Osteocyte (in vitro differentiated cells): ENCODE results near the gene SCLY. TPM values are rescaled to one million over a fixed set of nuclear protein-coding genes. Genes with fewer than 3 reads are reported as not detected.

Experiments
- DNase-seq: peaks from one replicate; pipeline ENCODE4 v3.0.0; 2021; ENCODE audit warnings: mixed read lengths; ENCODE audit not compliant: unreplicated experiment; ENCODE audit errors: extremely low spot score
- H3K27ac Mint-ChIP-seq: one replicate; pipeline ENCODE4 v1.8.0; 2021; ENCODE audit warnings: mild to moderate bottlenecking, mixed read lengths; ENCODE audit not compliant: unreplicated experiment
- H3K27me3 Mint-ChIP-seq: one replicate; pipeline ENCODE4 v1.8.0; 2021; ENCODE audit warnings: mixed read lengths; ENCODE audit not compliant: unreplicated experiment
- H3K36me3 Mint-ChIP-seq: one replicate; pipeline ENCODE4 v1.8.0; 2021; ENCODE audit warnings: mixed read lengths; ENCODE audit not compliant: unreplicated experiment
- H3K4me1 Mint-ChIP-seq: one replicate; pipeline ENCODE4 v1.8.0; 2021; ENCODE audit warnings: mixed read lengths; ENCODE audit not compliant: unreplicated experiment
- H3K4me3 Mint-ChIP-seq: one replicate; pipeline ENCODE4 v1.8.0; 2021; ENCODE audit warnings: mild to moderate bottlenecking, moderate library complexity, mixed read lengths; ENCODE audit not compliant: unreplicated experiment
- H3K9me3 Mint-ChIP-seq: one replicate; pipeline ENCODE4 v1.8.0; 2021; ENCODE audit warnings: mixed read lengths; ENCODE audit not compliant: unreplicated experiment
- CTCF ChIP-seq: fragments of 200-600 bp; sonication (generic); IDR thresholded peaks from 2 replicates; pipeline ENCODE4 v1.5.0; 2021; ENCODE audit warnings: antibody characterized with exemption, mild to moderate bottlenecking, moderate library complexity
- total RNA-seq: library from RNA; stranded (reverse); gene quantifications from 2 replicates; pipeline ENCODE4 v1.2.1, GENCODE V29; 2021

Gene SCLY
- total RNA-seq, 1 donor from 2014 or later: 22.1 TPM

- no peaks in the 10 kb centered on the region for H3K9me3 Mint-ChIP-seq
- H3K36me3 Mint-ChIP-seq: no peaks in the 10 kb centered on the region
- no peak overlapping the region for H3K27ac Mint-ChIP-seq
- no peak overlapping the region for H3K4me3 Mint-ChIP-seq
- no peak for DNase-seq
- H3K4me1 Mint-ChIP-seq: peaks cover 16% of the 10 kb centered on the region
- H3K27me3 Mint-ChIP-seq: no peaks in the 10 kb centered on the region
- no peak for TF ChIP-seq CTCF
These were observed 85.0 kb downstream of the SCLY start for GRCh38 chr2:238145851-238146250.

- H3K4me1 Mint-ChIP-seq: peaks cover 10% of the 10 kb centered on the region
- no peak for DNase-seq
- no peaks in the 10 kb centered on the region for H3K9me3 Mint-ChIP-seq
- no peak overlapping the region for H3K4me3 Mint-ChIP-seq
- TF ChIP-seq CTCF: no peak
- H3K27ac Mint-ChIP-seq: no peak overlapping the region
- H3K36me3 Mint-ChIP-seq: no peaks in the 10 kb centered on the region
- no peaks in the 10 kb centered on the region for H3K27me3 Mint-ChIP-seq
These were observed 86.2 kb downstream of the SCLY start for GRCh38 chr2:238146884-238147544.

- H3K9me3 Mint-ChIP-seq: peaks cover 1% of the 10 kb centered on the region
- no peak overlapping the region for H3K4me3 Mint-ChIP-seq
- H3K36me3 Mint-ChIP-seq: no peaks in the 10 kb centered on the region
- H3K4me1 Mint-ChIP-seq: peaks cover 2% of the 10 kb centered on the region
- no peak overlapping the region for H3K27ac Mint-ChIP-seq
- H3K27me3 Mint-ChIP-seq: no peaks in the 10 kb centered on the region
- TF ChIP-seq CTCF: no peak
- DNase-seq: no peak
These were observed 88.2 kb downstream of the SCLY start for GRCh38 chr2:238148981-238149380.

Other genes starting within 250 kb of the SCLY start
- gene RAMP1, start 201.4 kb upstream of the SCLY start, total RNA-seq: 87.9 and 93.4 TPM in 2 replicates
- gene UBE2F, start 94.0 kb upstream of the SCLY start, total RNA-seq: 54.3 and 56.5 TPM in 2 replicates
- gene ESPNL, start 39.3 kb downstream of the SCLY start, total RNA-seq: not detected in 2 replicates
- 1.0 and 1.2 TPM in 2 replicates for gene KLHL30, start 77.7 kb downstream of the SCLY start, total RNA-seq
- gene ERFE, start 98.0 kb downstream of the SCLY start, total RNA-seq: 1.0 and 1.2 TPM in 2 replicates
- 34.1 and 37.2 TPM in 2 replicates for gene ILKAP, start 142.7 kb downstream of the SCLY start, total RNA-seq
- gene HES6, start 179.0 kb downstream of the SCLY start, total RNA-seq: 6.2 and 6.5 TPM in 2 replicates
- 3.7 and 5.7 TPM in 2 replicates for gene PER2, start 227.6 kb downstream of the SCLY start, total RNA-seq